Activated CD4-positive, alpha-beta T cell treated with anti-CD3 and anti-CD28 coated beads for 24 hours (primary cell): ENCODE data around the gene RPS3.

Experiments used
- DNase-seq, 2 donors: peaks; one replicate each; pipeline ENCODE4 v3.0.0-alpha.2; 2020; ENCODE audit warnings: low read depth in 2 of 2

RPS3 gene

GRCh38 chr11:75434886-75435570, 35.7 kb downstream of the RPS3 start:
- DNase-seq = no peak

- no peak for DNase-seq
Observed at GRCh38 chr11:75435571-75435925, 36.2 kb downstream of the RPS3 start.

- no peak for DNase-seq
Observed at GRCh38 chr11:75436806-75437205, 37.5 kb downstream of the RPS3 start.

- DNase-seq = no peak
Observed at GRCh38 chr11:75437966-75438659, 38.8 kb downstream of the RPS3 start.

- no peak for DNase-seq
Observed at GRCh38 chr11:75439026-75439425, 39.7 kb downstream of the RPS3 start.

- DNase-seq = no peak
Observed at GRCh38 chr11:75439495-75440120, 40.3 kb downstream of the RPS3 start.

- DNase-seq = no peak
Observed at GRCh38 chr11:75440960-75441803, 41.9 kb downstream of the RPS3 start.

- DNase-seq = no peak
Observed at GRCh38 chr11:75441804-75442132, 42.5 kb downstream of the RPS3 start.

GRCh38 chr11:75442161-75442885, 43.0 kb downstream of the RPS3 start:
- DNase-seq = no peak

- DNase-seq = no peak
Observed at GRCh38 chr11:75443043-75443442, 43.7 kb downstream of the RPS3 start.

GRCh38 chr11:75445315-75445953, 46.1 kb downstream of the RPS3 start:
- DNase-seq = peak; percentile 65 to 71

- no peak for DNase-seq
Observed at GRCh38 chr11:75447415-75447814, 48.1 kb downstream of the RPS3 start.

GRCh38 chr11:75449271-75449670, 50.0 kb downstream of the RPS3 start:
- DNase-seq = no peak

GRCh38 chr11:75449776-75450175, 50.5 kb downstream of the RPS3 start:
- no peak for DNase-seq

GRCh38 chr11:75450236-75450635, 50.9 kb downstream of the RPS3 start:
- DNase-seq = no peak

GRCh38 chr11:75450826-75451821, 51.8 kb downstream of the RPS3 start:
- DNase-seq = peak; percentile 25 to 29

- no peak for DNase-seq
Observed at GRCh38 chr11:75453916-75454655, 54.8 kb downstream of the RPS3 start.

- no peak for DNase-seq
Observed at GRCh38 chr11:75454987-75455386, 55.7 kb downstream of the RPS3 start.
